HT-29 (cell line): ENCODE measurements around the gene RSPRY1. TPM values are rescaled to one million over a fixed set of nuclear protein-coding genes. Genes with fewer than 3 reads are reported as not detected.
A peak's percentile ranks its signal among the peaks of the same experiment; 100 is the strongest.

ENCODE experiments used
- DNase-seq: peaks from one replicate; pipeline ENCODE4 v3.0.0-alpha.2; 2015; ENCODE audit warnings: low spot score
- total RNA-seq: library from RNA; depleted of rRNA; stranded (reverse); fragments of >200 nt; shearing (Covaris generic); gene quantifications from 2 replicates; pipeline ENCODE4 v1.2.3, GENCODE V29; 2014

The RSPRY1 gene
- total RNA-seq, 1 experiment from 2014 or later: 20.7 TPM

- no peak for DNase-seq
Measured at GRCh38 chr16:57152096-57153093, 33.7 kb upstream of the RSPRY1 start.

DNA sequence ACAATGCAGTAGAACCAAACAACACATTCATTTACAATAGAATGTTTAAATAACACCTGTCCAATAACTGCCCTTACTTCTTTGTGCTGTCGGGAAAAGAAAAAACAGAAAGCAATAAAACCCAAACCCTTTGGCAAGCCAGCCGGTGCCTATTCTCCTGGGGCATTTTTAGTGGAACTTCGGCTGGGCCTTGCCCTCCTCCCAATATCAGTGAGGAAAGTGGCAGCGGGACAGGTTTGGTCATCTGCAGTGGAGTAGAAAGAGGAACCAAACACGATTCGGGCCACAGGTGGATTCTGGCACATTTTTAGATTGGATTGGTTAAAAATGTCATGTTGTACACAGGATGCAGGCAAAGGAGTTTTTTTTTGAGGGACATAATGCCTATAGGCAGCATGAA is 32.3 kb upstream of the RSPRY1 start:
- DNase-seq: no peak

DNA sequence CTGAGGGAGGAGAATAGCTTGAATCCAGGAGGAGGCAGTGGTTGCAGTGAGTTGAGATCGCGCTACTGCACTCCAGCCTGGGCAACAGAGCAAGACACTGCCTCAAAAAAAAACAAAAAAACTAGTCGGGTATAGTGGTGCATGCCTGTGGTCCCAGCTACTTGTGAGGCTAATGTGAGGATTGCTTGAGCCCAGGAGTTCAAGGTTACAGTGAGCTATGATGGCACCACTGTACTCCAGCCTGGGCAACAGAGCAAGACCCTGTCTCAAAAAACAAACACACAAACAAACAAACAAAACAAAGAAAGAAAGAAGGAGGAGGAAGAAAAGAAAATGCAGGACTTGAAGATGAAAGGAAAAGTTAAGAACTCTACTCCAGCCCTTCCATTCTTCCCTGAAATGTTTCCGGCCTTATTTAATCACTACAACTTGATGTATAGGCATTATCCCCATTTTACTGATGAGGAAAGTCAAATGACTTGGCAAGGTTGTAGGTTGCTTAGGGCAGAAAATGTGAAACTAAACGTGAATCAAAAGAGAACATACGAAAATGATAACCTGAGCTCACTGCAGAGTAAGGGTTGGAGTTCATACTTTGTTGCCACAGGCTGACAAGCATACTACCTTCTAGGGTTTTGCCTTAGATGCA is 30.3 kb upstream of the RSPRY1 start:
- no peak for DNase-seq

DNA sequence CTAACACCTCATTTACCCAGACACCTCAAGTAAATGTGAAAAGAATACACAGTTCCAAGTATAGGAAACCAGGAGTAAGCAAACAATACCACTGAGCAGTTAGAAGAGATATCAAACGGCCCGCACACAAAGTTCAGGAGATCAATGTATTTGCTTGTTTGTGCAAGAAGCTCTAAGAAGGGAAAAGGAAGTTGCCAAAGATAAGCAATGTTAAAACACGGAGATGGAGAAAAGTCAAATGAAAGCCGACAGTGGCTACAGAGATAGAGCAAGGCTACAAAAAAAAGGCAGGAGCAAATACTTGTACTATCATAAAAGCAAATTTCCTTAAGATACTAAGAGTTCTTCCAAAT is 29.8 kb upstream of the RSPRY1 start:
- no peak for DNase-seq

- no peak for DNase-seq
Measured at GRCh38 chr16:57157533-57157932, 28.6 kb upstream of the RSPRY1 start.

DNA sequence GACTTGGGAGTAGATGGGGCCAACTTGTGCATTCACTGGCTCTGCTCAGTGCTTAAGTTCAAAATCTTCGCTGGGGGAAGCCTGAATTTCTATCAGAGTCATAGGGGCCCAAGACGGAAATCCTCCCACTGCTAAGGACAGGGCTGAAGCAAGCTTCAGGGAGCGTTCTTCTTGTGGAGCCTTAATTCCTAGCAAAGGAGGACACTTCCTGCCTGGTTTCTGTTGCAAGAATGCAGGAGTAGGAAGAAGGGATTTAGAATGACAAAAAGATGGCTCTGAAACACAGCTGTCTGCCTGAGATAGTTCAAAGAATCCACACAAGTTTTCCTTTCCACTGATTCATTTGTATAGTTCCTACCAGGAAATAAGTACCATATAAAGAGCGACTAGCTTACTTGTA is 26.7 kb upstream of the RSPRY1 start:
- no peak for DNase-seq

DNA sequence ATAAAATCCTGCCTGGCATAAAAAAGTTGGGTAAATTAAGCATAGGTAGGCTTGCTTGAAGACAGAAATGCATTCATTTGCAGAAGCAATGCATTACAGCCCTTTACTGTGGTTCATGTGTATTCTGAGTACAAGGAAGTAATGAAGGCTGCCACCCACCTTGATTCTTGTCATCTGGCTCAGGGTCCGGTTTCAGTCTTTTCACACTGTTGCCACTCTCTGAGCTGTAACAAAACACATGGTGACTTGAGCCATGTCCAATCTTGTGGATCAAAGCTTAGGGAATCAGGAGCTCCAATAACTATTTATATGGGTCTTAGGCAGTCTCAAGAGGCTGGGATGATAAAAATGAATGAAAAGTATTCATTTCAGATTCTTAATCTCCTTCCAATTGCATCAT is 22.3 kb upstream of the RSPRY1 start:
- DNase-seq: no peak

- no peak for DNase-seq
Measured at GRCh38 chr16:57165483-57165882, 20.6 kb upstream of the RSPRY1 start.

GRCh38 chr16:57165938-57166337 is 20.2 kb upstream of the RSPRY1 start:
- no peak for DNase-seq

- DNase-seq: no peak
Measured at GRCh38 chr16:57166451-57166850, 19.7 kb upstream of the RSPRY1 start.

DNA sequence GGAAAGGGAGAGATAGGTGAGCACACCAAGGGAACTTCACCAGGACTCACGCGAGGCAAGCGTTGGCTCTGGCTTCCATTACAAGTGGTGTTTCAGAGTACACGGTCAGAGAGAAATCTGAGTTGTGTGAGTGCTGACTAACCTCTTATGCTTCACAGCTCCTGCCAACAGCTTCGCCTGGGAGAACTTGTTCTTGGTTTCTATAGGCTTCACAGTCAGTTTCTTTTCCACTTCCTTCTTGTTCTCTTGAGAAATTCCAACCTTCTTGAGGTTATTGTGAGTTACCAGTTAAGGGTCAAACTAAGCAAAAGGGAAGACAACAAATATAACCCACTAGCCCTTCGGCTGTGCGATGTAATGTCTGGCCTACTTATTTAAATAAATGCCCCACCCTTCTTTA is 19.2 kb upstream of the RSPRY1 start:
- no peak for DNase-seq

GRCh38 chr16:57167538-57167937 is 18.6 kb upstream of the RSPRY1 start:
- no peak for DNase-seq

DNA sequence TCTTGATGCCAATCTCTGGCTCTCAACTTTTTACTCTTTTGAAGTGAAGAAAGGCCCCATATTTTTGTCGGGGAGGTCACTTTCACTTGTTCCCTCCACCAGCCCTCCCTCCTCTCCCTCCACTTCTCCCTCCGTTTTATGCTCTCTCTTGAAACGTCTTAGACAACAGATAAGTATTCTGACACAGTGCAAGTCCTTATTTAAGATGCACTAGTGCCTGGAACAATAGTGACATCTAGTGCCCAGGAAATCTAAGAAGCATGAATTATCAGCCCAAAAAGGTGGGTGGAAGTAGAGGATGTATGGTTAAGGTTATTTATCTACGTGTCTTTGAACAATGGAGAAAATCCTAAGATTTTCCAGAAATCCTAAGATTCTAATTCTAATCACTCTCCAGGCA is 18.2 kb upstream of the RSPRY1 start:
- peak; percentile 74 for DNase-seq

DNA sequence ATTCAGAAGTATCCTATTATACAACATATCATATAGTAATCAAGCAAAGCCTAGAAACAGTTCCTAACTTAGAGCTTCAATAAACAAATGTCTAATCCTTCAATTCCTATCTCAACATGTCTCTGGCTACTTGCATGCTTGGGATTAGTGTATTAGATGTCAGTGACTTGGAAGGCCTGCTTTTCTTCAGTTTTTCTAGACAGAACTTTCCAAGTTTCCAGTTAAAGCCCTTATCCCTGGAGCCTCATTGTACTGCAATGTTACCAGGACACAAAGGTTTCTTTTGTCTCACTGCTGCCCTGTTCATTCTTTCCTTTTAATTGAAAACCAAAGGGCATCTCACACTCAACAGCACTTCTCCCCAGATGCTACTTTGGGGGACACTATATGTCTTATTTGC is 16.8 kb upstream of the RSPRY1 start:
- no peak for DNase-seq

GRCh38 chr16:57172721-57173290 is 13.3 kb upstream of the RSPRY1 start:
- no peak for DNase-seq

- no peak for DNase-seq
Measured at GRCh38 chr16:57175896-57176295, 10.2 kb upstream of the RSPRY1 start.

- no peak for DNase-seq
Measured at GRCh38 chr16:57178196-57178595, 7.9 kb upstream of the RSPRY1 start.

- no peak for DNase-seq
Measured at GRCh38 chr16:57178793-57179212, 7.3 kb upstream of the RSPRY1 start.

DNA sequence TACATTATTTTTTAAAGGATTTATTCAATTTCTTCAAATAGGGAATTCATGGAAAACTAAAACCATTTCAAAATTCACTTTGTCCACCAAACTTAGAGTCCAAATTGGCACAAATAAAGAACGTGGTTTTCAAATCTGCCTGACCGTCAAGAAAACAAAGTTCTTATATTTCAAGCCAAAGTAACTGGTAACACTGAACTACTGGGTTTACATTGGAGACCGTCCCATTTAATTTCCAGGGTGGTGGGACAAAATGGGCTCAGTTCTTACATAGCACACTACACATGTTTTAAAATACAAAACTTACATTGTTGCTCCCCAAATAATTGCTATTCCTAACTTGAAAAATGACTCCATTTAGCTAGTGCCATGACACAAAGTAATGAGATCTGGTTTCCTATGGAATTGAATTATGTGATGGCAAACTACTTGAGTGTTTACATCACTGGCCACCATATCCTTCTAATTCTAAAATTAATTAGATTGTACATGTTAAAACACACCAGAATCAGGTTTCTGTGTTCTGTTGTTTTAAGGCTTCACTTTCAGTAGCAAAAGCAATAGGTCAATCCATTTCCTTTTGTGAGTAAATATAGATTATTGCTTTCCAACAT is 6.8 kb upstream of the RSPRY1 start:
- DNase-seq: no peak

GRCh38 chr16:57184113-57184512 is 2.0 kb upstream of the RSPRY1 start:
- no peak for DNase-seq

DNA sequence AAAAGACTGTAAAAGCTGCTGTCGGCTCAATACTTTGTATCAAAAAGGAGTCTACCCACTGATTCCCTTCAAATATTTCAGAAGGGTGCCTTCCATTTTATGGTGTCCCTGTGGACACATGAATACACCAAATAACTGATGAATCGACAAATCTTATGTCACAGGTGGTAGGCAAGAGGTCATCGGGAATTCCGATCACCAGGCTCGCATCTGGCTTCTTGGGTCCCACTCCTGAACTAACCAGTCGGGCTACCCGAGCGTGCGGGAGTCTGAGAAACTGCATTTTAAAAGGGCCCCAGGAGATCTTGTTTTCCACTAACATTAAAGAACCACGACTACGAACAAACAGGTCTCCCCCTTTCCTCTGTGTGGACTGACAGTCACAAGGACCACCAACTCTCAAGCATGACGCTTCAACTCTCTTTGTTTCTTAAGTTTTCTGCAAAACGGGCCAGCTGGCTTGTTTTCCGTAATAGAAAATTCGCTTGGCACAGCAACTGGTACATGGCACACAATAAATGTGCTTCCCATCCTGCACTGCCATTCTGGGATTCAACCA is 1.2 kb upstream of the RSPRY1 start:
- DNase-seq: peak; percentile 38

- no peak for DNase-seq
Measured at GRCh38 chr16:57185446-57185944, 634 bp upstream of the RSPRY1 start.
